ENCODE data around the gene PAWR.

The PAWR gene

GRCh38 chr12:79590751-79591150 is 100.0 kb downstream of the PAWR start:
- no peak for TF ChIP-seq CTCF (conservative IDR thresholded peaks at IDR 0.05; ENCODE audit: control insufficient read depth, insufficient read depth, low read depth, low read length)
- DNase-seq (ENCODE audit: low read depth): no peak
- H3K4me3 ChIP-seq (ENCODE audit: control insufficient read depth, low read depth, low read length): no peak overlapping the region

GRCh38 chr12:79587368-79587767 is 103.4 kb downstream of the PAWR start:
- H3K4me3 ChIP-seq (ENCODE audit: control insufficient read depth, low read depth, low read length): no peak overlapping the region
- no peak for TF ChIP-seq CTCF (conservative IDR thresholded peaks at IDR 0.05; ENCODE audit: control insufficient read depth, insufficient read depth, low read depth, low read length)
- DNase-seq (ENCODE audit: low read depth): no peak

GRCh38 chr12:79585147-79585546 is 105.6 kb downstream of the PAWR start:
- no peak for TF ChIP-seq CTCF (conservative IDR thresholded peaks at IDR 0.05; ENCODE audit: control insufficient read depth, insufficient read depth, low read depth, low read length)
- no peak overlapping the region for H3K4me3 ChIP-seq (ENCODE audit: control insufficient read depth, low read depth, low read length)
- no peak for DNase-seq (ENCODE audit: low read depth)

GRCh38 chr12:79573820-79574219 is 116.9 kb downstream of the PAWR start:
- no peak for TF ChIP-seq CTCF (conservative IDR thresholded peaks at IDR 0.05; ENCODE audit: control insufficient read depth, insufficient read depth, low read depth, low read length)
- no peak overlapping the region for H3K4me3 ChIP-seq (ENCODE audit: control insufficient read depth, low read depth, low read length)
- DNase-seq (ENCODE audit: low read depth): no peak

- no peak for TF ChIP-seq CTCF (conservative IDR thresholded peaks at IDR 0.05; ENCODE audit: control insufficient read depth, insufficient read depth, low read depth, low read length)
- H3K4me3 ChIP-seq (ENCODE audit: control insufficient read depth, low read depth, low read length): no peak overlapping the region
- DNase-seq (ENCODE audit: low read depth): no peak
Measured at GRCh38 chr12:79569679-79570078, 121.1 kb downstream of the PAWR start.

- H3K4me3 ChIP-seq (ENCODE audit: control insufficient read depth, low read depth, low read length): no peak overlapping the region
- TF ChIP-seq CTCF (conservative IDR thresholded peaks at IDR 0.05; ENCODE audit: control insufficient read depth, insufficient read depth, low read depth, low read length): no peak
- no peak for DNase-seq (ENCODE audit: low read depth)
Measured at GRCh38 chr12:79567175-79567563, 123.6 kb downstream of the PAWR start.

All from fibroblast of mammary gland (primary cell).